Measurements from ENCODE around the gene KLHDC9.

KLHDC9 gene

DNA sequence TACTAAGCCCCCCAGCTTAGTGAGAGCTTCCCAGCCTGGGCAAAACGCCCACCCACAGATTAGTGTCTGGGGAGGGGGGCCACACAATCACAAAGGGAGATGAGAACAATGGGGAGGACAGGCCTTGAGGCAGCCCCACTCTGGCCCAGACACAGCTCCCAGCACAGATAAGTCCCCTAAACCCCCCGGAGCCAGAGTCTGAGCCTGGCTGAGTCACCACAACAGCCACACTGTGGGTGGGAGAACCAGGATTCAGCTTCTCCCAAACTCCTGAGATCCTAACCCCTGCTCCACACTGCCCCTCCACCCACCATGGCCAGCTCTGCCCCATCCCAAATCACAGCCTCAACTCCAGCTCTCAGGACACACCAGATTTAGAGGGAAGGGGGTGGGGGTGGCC, 13.0 kb upstream of the KLHDC9 start:
- H3K27me3 ChIP-seq (replicated peaks; ENCODE audit: control insufficient read depth, insufficient read depth, low read length, poor library complexity, severe bottlenecking) = no peaks in the 10 kb centered on the region
- no peak overlapping the region for H3K27ac ChIP-seq (ENCODE audit: insufficient read depth, low read length, poor library complexity, severe bottlenecking)
- H3K9me3 ChIP-seq (ENCODE audit: control insufficient read depth, low read length) = no peaks in the 10 kb centered on the region
- no peaks in the 10 kb centered on the region for H3K4me1 ChIP-seq (ENCODE audit: control insufficient read depth, insufficient read depth, low read length, poor library complexity, severe bottlenecking)
- H3K4me3 ChIP-seq (ENCODE audit: insufficient read depth, low read depth, low read length, poor library complexity, severe bottlenecking) = no peak overlapping the region
- no peak for DNase-seq
- no peaks in the 10 kb centered on the region for H3K36me3 ChIP-seq (ENCODE audit: control insufficient read depth, insufficient read depth, low read length)

DNA sequence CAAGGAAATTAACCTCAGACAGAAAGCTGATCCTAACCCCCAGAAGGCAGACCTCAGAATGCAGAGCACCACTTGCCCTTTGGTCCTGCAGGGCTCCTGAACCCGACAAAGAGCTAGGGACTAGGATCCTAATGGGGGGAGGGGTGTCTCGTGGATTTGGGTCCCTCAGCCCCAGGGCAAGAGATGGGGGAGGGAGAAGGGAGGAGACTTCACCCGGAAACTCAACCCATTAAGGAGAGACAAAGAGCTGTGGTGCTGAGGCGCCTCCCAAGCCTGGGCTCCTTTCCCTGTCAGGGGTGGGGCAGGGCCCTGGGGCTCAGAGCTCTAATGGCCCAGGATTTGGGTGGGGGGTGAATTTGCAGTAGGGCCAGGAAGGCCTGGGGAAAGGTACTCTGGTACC, 11.7 kb upstream of the KLHDC9 start:
- DNase-seq = no peak
- H3K27ac ChIP-seq (ENCODE audit: insufficient read depth, low read length, poor library complexity, severe bottlenecking) = no peak overlapping the region
- no peaks in the 10 kb centered on the region for H3K4me1 ChIP-seq (ENCODE audit: control insufficient read depth, insufficient read depth, low read length, poor library complexity, severe bottlenecking)
- no peaks in the 10 kb centered on the region for H3K27me3 ChIP-seq (replicated peaks; ENCODE audit: control insufficient read depth, insufficient read depth, low read length, poor library complexity, severe bottlenecking)
- no peaks in the 10 kb centered on the region for H3K9me3 ChIP-seq (ENCODE audit: control insufficient read depth, low read length)
- H3K4me3 ChIP-seq (ENCODE audit: insufficient read depth, low read depth, low read length, poor library complexity, severe bottlenecking) = no peak overlapping the region
- H3K36me3 ChIP-seq (ENCODE audit: control insufficient read depth, insufficient read depth, low read length) = no peaks in the 10 kb centered on the region

- DNase-seq = no peak
- Histone ChIP-seq H3K36me3 (ENCODE audit: control insufficient read depth, insufficient read depth, low read length) (no peaks in the 10 kb centered on the region), H3K27ac (ENCODE audit: insufficient read depth, low read length, poor library complexity, severe bottlenecking) (no peak overlapping the region), H3K4me1 (ENCODE audit: control insufficient read depth, insufficient read depth, low read length, poor library complexity, severe bottlenecking) (no peaks in the 10 kb centered on the region), H3K9me3 (ENCODE audit: control insufficient read depth, low read length) (no peaks in the 10 kb centered on the region), H3K4me3 (ENCODE audit: insufficient read depth, low read depth, low read length, poor library complexity, severe bottlenecking) (no peak overlapping the region), H3K27me3 (replicated peaks; ENCODE audit: control insufficient read depth, insufficient read depth, low read length, poor library complexity, severe bottlenecking) (no peaks in the 10 kb centered on the region)
Measured at GRCh38 chr1:161088587-161089110, 9.5 kb upstream of the KLHDC9 start.

GRCh38 chr1:161089251-161089924, 8.8 kb upstream of the KLHDC9 start, which contains the start of gene NECTIN4:
NECTIN4 (minus strand) TSS chr1:161089558; CDS start chr1:161089296, 262 bp downstream.
- no peak within 1 kb of the TSS for H3K4me3 ChIP-seq (ENCODE audit: insufficient read depth, low read depth, low read length, poor library complexity, severe bottlenecking)
- DNase-seq = no peak
- H3K36me3 ChIP-seq (ENCODE audit: control insufficient read depth, insufficient read depth, low read length) = no peaks in the 10 kb centered on the region
- H3K27ac ChIP-seq (ENCODE audit: insufficient read depth, low read length, poor library complexity, severe bottlenecking) = no peak within 1 kb of the TSS
- no peaks in the 10 kb centered on the region for H3K9me3 ChIP-seq (ENCODE audit: control insufficient read depth, low read length)
- no peaks in the 10 kb centered on the region for H3K4me1 ChIP-seq (ENCODE audit: control insufficient read depth, insufficient read depth, low read length, poor library complexity, severe bottlenecking)
- no peaks in the 10 kb centered on the region for H3K27me3 ChIP-seq (replicated peaks; ENCODE audit: control insufficient read depth, insufficient read depth, low read length, poor library complexity, severe bottlenecking)

DNA sequence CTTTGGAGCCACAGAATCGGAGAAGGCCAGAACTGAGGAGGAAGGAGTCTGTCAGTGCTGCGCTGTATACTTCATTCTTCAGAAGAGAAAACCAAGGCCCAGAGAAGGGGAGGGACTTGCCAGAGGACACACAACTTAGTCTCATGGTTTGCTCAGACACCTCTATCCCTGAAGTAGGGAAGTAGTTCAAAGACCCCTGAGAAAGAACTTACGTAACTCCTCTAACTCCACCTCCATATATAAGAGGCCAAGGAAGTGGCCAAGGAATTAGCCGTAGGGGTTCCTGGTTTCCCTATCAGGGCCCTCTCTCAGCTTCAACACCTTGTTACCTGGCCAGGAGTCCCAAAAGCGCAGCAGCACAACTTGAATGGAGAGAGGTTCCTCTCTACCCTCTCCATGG, 8.2 kb upstream of the KLHDC9 start:
- H3K27me3 ChIP-seq (replicated peaks; ENCODE audit: control insufficient read depth, insufficient read depth, low read length, poor library complexity, severe bottlenecking) = no peaks in the 10 kb centered on the region
- H3K4me3 ChIP-seq (ENCODE audit: insufficient read depth, low read depth, low read length, poor library complexity, severe bottlenecking) = no peak overlapping the region
- no peaks in the 10 kb centered on the region for H3K9me3 ChIP-seq (ENCODE audit: control insufficient read depth, low read length)
- no peaks in the 10 kb centered on the region for H3K36me3 ChIP-seq (ENCODE audit: control insufficient read depth, insufficient read depth, low read length)
- H3K27ac ChIP-seq (ENCODE audit: insufficient read depth, low read length, poor library complexity, severe bottlenecking) = no peak overlapping the region
- no peak for DNase-seq
- no peaks in the 10 kb centered on the region for H3K4me1 ChIP-seq (ENCODE audit: control insufficient read depth, insufficient read depth, low read length, poor library complexity, severe bottlenecking)

DNA sequence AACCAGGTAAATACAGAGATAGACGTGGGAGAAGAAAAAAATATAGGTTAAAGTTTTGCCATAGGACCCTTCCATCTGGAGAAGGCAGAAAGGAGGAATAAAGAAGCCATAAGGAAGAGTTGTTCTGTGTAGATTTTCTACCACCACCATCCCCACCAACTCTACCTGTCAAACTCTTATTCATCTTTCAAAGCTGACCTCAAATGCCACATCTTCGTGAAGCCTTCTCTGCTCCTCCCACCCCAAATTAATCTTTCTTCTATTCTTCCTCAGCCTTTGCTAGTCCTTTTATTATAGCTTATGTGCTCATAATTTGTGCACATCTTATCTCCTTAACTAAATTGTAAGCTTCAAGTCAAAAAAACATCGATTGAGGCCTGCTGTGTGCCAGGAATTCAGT, 7.5 kb upstream of the KLHDC9 start:
- Histone ChIP-seq H3K4me1 (ENCODE audit: control insufficient read depth, insufficient read depth, low read length, poor library complexity, severe bottlenecking) (no peaks in the 10 kb centered on the region), H3K9me3 (ENCODE audit: control insufficient read depth, low read length) (no peaks in the 10 kb centered on the region)

GRCh38 chr1:161091093-161091492, 7.1 kb upstream of the KLHDC9 start:
- DNase-seq = no peak
- H3K36me3 ChIP-seq (ENCODE audit: control insufficient read depth, insufficient read depth, low read length) = no peaks in the 10 kb centered on the region
- no peak overlapping the region for H3K4me3 ChIP-seq (ENCODE audit: insufficient read depth, low read depth, low read length, poor library complexity, severe bottlenecking)
- no peak overlapping the region for H3K27ac ChIP-seq (ENCODE audit: insufficient read depth, low read length, poor library complexity, severe bottlenecking)
- H3K4me1 ChIP-seq (ENCODE audit: control insufficient read depth, insufficient read depth, low read length, poor library complexity, severe bottlenecking) = no peaks in the 10 kb centered on the region
- H3K9me3 ChIP-seq (ENCODE audit: control insufficient read depth, low read length) = no peaks in the 10 kb centered on the region
- no peaks in the 10 kb centered on the region for H3K27me3 ChIP-seq (replicated peaks; ENCODE audit: control insufficient read depth, insufficient read depth, low read length, poor library complexity, severe bottlenecking)

More for the DNA sequence above, 7.5 kb upstream of the KLHDC9 start:
- Histone ChIP-seq H3K36me3 (ENCODE audit: control insufficient read depth, insufficient read depth, low read length) (no peaks in the 10 kb centered on the region), H3K4me3 (ENCODE audit: insufficient read depth, low read depth, low read length, poor library complexity, severe bottlenecking) (no peak overlapping the region), H3K27me3 (replicated peaks; ENCODE audit: control insufficient read depth, insufficient read depth, low read length, poor library complexity, severe bottlenecking) (no peaks in the 10 kb centered on the region), H3K27ac (ENCODE audit: insufficient read depth, low read length, poor library complexity, severe bottlenecking) (no peak overlapping the region)
- no peak for DNase-seq

DNA sequence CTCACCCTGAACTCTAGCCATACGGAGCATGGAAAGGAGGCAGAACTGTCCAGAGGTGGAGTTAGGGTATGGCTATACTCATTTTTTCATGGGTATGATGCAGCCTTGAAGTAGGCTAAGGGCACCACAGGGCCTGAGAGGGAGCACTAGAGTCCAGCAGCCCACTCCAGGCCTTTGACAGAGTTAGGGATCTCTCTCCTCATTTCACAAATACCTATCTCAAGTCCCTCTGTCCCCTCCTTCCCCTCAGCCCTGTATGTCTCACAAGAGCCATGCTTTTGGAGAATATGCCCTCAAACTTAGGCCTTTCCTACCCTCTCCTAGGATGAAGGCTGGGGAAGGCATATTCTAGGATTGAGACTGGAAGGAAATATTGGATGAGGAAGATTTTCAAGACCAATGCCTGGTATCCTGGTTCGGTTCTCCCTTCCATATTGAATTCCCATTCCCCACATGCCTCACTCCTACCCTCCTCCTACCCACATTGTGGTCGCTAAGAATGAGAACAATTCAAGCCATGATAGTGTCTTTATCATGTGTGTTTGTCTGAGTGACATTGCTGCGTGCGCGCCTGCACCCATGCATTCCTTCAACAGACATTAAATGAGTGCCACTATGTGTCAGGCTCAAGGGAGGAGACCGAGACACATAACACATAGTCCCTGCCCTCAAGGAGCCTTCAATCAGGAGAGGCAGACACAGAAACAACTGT, 6.2 kb upstream of the KLHDC9 start:
- no peak for DNase-seq
- no peak overlapping the region for H3K4me3 ChIP-seq (ENCODE audit: insufficient read depth, low read depth, low read length, poor library complexity, severe bottlenecking)
- no peaks in the 10 kb centered on the region for H3K9me3 ChIP-seq (ENCODE audit: control insufficient read depth, low read length)
- no peaks in the 10 kb centered on the region for H3K27me3 ChIP-seq (replicated peaks; ENCODE audit: control insufficient read depth, insufficient read depth, low read length, poor library complexity, severe bottlenecking)
- no peaks in the 10 kb centered on the region for H3K4me1 ChIP-seq (ENCODE audit: control insufficient read depth, insufficient read depth, low read length, poor library complexity, severe bottlenecking)
- H3K36me3 ChIP-seq (ENCODE audit: control insufficient read depth, insufficient read depth, low read length) = no peaks in the 10 kb centered on the region
- H3K27ac ChIP-seq (ENCODE audit: insufficient read depth, low read length, poor library complexity, severe bottlenecking) = no peak overlapping the region

DNA sequence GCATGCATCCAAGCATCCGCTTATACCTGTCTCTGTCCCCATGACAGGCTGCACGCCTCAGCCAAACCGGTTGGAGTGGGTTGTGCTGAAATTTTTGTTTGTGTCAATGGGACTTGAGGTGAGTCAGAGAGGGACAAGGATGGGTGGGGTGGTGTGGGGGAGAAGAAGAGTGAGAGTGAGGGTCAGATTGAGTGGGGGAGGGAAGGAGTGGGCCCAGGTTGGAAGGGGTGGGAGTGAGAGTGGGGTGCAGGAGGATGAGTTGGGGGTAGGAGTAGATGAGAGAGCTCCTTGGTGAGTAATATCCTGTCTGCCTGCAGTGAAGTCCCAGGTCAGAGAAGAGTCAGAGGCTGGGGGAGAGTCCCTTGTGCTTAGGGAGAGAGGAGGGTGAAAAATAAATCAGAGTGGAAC, 5.5 kb upstream of the KLHDC9 start:
- Histone ChIP-seq H3K4me3 (ENCODE audit: insufficient read depth, low read depth, low read length, poor library complexity, severe bottlenecking) (no peak overlapping the region), H3K4me1 (ENCODE audit: control insufficient read depth, insufficient read depth, low read length, poor library complexity, severe bottlenecking) (no peaks in the 10 kb centered on the region), H3K27ac (ENCODE audit: insufficient read depth, low read length, poor library complexity, severe bottlenecking) (no peak overlapping the region), H3K27me3 (replicated peaks; ENCODE audit: control insufficient read depth, insufficient read depth, low read length, poor library complexity, severe bottlenecking) (no peaks in the 10 kb centered on the region), H3K36me3 (ENCODE audit: control insufficient read depth, insufficient read depth, low read length) (no peaks in the 10 kb centered on the region), H3K9me3 (ENCODE audit: control insufficient read depth, low read length) (no peaks in the 10 kb centered on the region)
- DNase-seq = no peak

DNA sequence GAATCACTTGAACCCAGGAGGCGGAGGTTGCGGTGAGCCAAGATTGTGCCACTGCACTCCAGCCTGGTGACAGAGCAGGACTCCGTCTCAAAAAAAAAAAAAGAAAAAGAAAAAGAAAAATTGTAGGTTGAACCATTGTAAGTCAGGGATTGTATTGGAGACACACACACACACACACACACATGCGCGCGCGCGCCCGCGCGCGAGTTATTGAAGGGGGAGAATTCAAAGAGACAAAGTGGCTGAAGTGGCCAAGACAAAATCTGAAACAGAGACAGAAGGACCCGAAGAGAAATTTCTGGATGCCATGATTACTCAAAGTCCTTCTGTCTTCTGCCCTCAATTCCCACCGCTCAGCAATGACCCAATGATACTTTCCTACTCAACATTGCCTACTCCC, 3.7 kb upstream of the KLHDC9 start:
- Histone ChIP-seq H3K4me1 (ENCODE audit: control insufficient read depth, insufficient read depth, low read length, poor library complexity, severe bottlenecking) (no peaks in the 10 kb centered on the region), H3K9me3 (ENCODE audit: control insufficient read depth, low read length) (no peaks in the 10 kb centered on the region), H3K36me3 (ENCODE audit: control insufficient read depth, insufficient read depth, low read length) (peaks cover under 1% of the 10 kb centered on the region), H3K27ac (ENCODE audit: insufficient read depth, low read length, poor library complexity, severe bottlenecking) (no peak overlapping the region), H3K4me3 (ENCODE audit: insufficient read depth, low read depth, low read length, poor library complexity, severe bottlenecking) (no peak overlapping the region), H3K27me3 (replicated peaks; ENCODE audit: control insufficient read depth, insufficient read depth, low read length, poor library complexity, severe bottlenecking) (no peaks in the 10 kb centered on the region)
- DNase-seq = no peak

Measured in effector memory CD4-positive, alpha-beta T cell (primary cell).